LHCN-M2 (cell line): ENCODE results near the gene EYA2. TPM values are rescaled to one million over a fixed set of nuclear protein-coding genes. Genes with fewer than 3 reads are reported as not detected.
A peak's percentile ranks its signal among the peaks of the same experiment; 100 is the strongest.

ENCODE experiments used
- DNase-seq: peaks from one replicate; pipeline ENCODE4 v3.0.0-alpha.2; 2012; ENCODE audit warnings: low read depth
- total RNA-seq: library from RNA; depleted of rRNA; stranded (reverse); fragments of >200 nt; gene quantifications from 2 replicates; pipeline ENCODE4 v1.2.3, GENCODE V29; 2014

The EYA2 gene
- total RNA-seq, 1 experiment from 2014 or later, result 0.11 TPM

DNA sequence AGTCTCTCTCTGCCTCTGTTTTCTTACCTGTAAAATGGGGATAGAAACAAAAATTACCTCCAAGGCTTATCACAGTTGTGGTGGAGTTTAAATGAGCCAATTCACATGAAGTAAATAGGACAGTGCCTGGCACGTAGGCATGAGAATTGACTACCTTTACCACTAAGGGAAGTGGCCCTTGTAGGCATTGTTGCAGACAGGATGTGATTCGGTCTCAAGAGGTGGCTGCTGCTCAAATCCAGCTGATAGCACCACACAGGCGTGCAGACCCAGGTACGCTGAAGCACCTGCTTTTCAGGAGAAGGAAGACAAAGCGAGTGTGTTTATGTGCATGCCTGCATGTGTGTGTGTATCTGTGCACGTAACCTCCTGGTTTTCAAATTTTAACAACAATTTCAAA is 108.6 kb downstream of the EYA2 start:
- no peak for DNase-seq

- DNase-seq, result no peak
Observed at GRCh38 chr20:47004179-47004578, 109.5 kb downstream of the EYA2 start.

DNA sequence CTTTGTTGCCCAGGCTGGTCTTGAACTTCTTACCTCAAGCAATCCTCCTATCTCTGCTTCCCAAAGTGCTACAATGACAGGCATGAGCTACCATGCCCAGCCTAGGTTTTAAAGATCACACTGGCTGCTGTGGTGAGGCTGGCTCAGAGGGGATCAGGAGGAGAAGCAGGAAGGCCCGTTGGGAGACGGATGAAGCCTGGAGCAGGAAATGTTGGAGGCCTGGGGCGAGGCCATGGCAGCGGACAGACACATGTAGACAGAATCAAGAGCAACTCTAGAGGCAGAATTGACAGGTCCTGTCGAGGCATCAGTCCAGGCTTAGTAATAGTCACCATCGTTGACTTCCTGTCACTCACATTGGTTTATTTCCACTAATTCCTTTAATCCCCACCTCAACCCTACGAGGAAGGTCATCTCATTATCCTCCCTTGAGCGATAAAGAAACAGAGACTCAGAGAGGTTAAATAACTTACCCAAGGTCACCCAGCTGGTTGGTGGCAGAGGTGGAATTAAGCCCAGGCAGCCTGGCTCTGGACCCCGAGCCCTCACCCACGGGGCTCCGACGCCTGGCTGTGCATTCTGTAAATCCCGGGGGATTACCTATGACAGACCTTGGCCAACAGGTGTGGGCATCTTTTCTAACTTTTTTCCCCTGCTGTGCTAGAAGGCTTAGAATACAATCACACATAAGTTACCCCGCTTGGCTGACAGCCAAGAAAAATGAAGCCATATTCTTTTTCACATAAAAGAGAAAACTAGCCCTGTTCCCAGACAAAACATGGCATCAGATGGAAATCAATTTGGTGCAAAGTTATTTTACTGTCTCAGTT is 113.4 kb downstream of the EYA2 start:
- DNase-seq, result peak; percentile 4

GRCh38 chr20:47008842-47009518 is 114.3 kb downstream of the EYA2 start:
- DNase-seq, result no peak

GRCh38 chr20:47009784-47010183 is 115.1 kb downstream of the EYA2 start:
- DNase-seq, result no peak

DNA sequence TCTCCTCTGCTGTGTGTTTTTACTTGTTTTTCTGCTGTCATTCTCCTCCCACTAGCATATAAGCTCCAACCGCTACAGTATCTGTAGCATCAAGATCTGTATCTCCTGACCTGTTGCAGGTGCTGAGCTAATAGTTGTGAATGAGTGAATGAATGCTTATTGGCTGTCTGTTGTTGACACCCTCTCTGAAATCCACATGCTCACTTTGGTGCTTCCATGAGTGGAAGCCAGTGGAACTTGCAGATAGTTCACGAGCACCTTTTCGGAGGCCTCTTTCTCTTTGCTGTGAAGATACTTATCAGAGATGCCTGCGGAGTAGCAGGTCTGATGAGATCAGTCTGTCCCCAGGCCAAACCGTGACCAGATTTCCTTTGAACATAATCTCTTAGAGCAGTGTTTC is 117.3 kb downstream of the EYA2 start:
- DNase-seq, result no peak

DNA sequence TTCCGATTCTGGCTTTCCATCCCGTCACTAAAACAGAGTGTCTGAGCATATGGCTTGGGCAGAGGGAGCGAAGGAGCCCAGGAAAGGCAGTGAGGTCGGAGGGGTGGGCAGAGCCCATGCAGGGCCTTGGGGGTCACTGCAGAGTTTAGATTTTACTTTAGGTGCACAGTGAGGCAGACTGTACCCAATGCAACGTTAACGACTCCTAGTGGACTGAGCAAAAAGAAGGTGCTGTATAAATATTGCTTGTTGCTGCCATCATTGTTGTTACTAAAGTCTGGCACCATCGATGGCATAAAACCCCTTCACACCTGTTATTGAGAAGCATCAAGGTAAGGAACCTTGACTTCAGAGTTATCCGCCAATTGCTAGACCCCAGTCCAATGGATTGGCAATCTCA is 119.0 kb downstream of the EYA2 start:
- no peak for DNase-seq

GRCh38 chr20:47016068-47016664 is 121.5 kb downstream of the EYA2 start:
- no peak for DNase-seq

- no peak for DNase-seq
Observed at GRCh38 chr20:47018381-47018780, 123.7 kb downstream of the EYA2 start.

GRCh38 chr20:47019121-47019824 is 124.6 kb downstream of the EYA2 start:
- DNase-seq, result no peak

DNA sequence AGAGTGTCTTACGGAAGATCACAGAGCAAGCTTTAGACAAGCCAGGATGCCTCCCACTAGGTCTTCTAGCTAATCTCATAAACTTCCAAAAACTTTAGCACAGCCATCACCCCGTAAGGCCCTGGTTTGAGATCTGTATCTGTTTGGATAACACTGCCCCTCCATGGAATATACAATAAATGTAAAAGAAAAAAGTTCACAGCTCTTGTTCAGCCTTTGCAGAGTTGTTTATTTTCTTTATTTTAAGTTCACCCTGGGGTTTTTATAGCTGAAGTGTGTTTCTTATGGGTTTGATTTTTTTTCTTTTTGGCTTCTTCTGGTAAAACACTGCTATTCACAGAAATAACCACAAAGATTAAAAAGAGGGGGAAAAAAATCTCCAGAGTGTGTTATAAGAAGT is 125.6 kb downstream of the EYA2 start:
- DNase-seq, result no peak

- no peak for DNase-seq
Observed at GRCh38 chr20:47021850-47022249, 127.2 kb downstream of the EYA2 start.

DNA sequence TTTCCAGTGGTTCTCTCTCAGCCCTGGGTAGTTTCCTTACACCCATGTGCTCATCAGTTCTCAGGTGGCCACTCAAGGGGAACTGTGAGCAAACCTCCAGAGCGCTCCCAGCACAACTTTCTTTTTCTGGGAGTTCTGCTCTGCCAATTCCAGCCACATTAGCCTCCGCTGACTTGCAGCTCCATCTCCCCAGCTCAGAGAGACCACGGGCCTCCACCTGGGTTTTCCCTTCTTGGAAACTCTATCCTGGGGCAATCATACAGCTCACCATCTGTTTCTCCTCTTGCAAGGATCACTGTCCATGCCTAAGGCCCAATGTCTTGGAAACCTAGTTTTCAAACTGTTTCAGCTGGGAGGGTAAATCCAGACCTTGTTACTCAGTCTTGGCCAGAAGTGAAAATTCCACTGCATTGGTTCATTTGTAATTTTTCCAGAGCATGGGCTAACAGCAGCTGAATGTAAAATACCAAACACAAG is 129.9 kb downstream of the EYA2 start:
- no peak for DNase-seq

DNA sequence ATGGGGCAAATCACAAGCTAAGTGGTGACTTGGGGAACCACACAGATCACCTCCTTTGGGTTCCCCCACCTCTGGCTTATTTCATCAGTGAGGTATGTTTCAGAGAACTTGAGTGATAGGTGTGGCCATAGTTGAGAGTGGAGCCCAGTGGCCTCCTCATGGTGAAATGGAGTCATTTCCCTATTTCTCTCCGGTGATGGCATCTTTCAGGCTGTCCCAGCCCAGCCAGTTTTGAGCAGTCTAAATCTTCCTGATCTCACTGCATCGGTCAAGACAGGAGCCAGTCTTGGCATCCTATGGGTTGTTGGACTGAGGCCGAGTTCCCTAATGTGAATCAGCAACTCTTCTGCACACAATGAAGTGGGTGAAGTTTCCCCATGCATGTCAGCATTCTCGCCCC is 132.4 kb downstream of the EYA2 start:
- DNase-seq, result no peak

DNA sequence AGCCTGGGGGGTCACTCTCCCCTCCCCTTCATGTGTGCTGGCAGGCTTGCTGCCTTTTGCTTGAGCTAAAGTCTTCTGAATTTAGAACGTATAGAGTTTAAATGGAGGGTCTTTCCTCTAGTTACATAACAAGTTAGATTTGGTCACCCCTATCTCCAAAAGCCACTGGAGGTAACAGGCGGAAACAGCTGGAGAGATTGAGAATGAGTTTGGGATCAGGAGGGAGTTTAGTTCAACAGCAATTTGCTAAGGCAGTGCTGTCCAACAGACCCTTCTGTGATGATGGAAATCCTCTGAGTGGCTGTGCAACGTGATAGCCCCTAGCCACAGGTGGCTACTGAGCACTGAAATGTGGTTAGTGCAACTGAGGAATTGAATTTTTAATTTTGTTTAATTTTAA is 132.8 kb downstream of the EYA2 start:
- no peak for DNase-seq

DNA sequence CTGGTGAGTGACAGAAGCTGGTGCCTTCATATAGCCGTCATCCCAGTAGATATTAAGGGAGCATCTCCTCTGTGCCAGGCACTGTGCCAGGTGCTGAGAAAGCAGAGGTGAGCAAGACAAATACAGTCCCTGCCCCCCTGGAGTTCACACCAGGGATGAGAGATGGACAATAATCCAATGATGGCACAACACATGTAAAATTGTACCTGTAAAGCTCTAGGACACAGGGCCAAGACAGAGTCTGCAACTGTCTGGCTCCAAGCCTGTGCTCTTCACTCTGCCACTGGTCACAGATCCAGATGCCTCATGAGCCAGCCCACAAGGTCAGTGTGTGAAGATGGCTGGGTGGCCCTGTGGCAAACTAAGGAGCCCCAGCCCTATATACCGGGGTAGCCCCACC is 133.8 kb downstream of the EYA2 start:
- no peak for DNase-seq

DNA sequence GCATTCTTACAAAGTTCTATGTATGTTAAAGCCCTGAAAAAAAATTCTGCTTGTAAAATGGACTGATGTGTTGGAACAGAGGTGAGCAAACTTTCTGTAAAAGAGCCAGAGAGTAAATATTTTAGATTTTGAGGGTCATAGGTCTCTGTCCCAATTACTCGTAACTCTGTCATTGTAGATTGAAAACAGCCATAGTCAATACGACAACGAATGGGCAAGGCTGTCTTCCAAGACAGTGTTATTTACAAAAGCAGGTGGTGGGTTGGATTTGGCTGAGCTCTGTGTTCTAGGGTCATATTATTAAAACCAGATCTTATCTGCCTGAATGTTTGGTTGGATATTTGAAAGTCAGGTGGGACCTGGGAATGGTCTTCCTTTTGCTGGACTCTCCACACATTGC is 135.2 kb downstream of the EYA2 start:
- no peak for DNase-seq

- DNase-seq, result no peak
Observed at GRCh38 chr20:47030271-47030810, 135.7 kb downstream of the EYA2 start.

DNA sequence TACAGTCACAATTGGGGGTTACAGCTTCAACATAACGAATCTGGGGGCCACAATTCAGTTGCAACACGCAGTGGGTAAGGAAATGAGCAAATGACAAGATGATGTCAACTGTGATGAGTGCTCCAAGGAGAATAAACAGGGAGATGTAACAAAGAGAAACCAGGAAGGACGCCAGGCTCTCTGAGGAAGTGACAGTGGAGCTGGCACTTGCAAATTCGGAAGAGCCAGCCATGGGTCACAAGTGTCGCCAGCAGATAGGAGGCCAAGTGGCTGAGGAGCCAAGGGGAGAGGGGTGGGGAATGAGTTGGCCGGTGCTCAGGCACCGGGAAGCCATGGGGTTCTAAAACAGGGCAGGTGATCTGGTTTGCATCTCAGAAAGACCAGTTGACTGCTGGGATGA is 136.4 kb downstream of the EYA2 start:
- no peak for DNase-seq

DNA sequence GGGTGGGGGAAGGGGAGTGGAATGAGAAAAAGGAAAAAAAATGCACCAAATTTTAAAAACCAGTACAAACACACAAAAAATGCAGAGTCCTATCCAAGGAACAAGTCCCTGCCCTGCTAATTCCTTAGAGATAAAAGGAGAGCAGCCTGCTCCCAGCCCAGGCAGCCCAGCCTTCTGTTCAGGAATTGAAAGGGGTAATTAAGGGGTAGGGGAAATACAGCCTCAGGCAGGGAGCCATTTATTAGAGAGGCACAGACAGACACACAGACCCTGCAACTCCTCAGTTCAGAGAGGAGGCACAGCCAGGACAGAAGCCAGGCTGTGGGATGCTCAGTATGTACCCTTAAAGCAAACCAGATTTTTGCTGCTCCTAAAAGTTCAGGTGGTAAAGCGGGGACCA is 137.2 kb downstream of the EYA2 start:
- DNase-seq, result no peak

- peak; percentile 6 for DNase-seq
Observed at GRCh38 chr20:47032933-47033578, 138.4 kb downstream of the EYA2 start.
